Skeletal muscle tissue (tissue), 4 donors: ENCODE data around the gene MOCS3. TPM values are rescaled to one million over a fixed set of nuclear protein-coding genes. Genes with fewer than 3 reads are reported as not detected.

Source experiments
- H3K27ac ChIP-seq: one replicate; pipeline ENCODE4 v1.7.0; 2013; ENCODE audit warnings: mild to moderate bottlenecking, low read depth, low read length, inconsistent platforms
- H3K27me3 ChIP-seq, 3 donors: one replicate each; pipeline ENCODE4 v1.7.0; 2013; ENCODE audit warnings: low read length in 3 of 3; ENCODE audit not compliant: control insufficient read depth in 3 of 3, insufficient read depth in 3 of 3
- H3K36me3 ChIP-seq, 3 donors: one replicate each; pipeline ENCODE4 v1.7.0; 2013; ENCODE audit warnings: low read length in 3 of 3; ENCODE audit not compliant: control insufficient read depth in 3 of 3, insufficient read depth in 3 of 3
- H3K4me1 ChIP-seq, 3 donors: one replicate each; pipeline ENCODE4 v1.7.0; 2013; ENCODE audit warnings: low read length in 3 of 3, mild to moderate bottlenecking in 3 of 3; ENCODE audit not compliant: control insufficient read depth in 3 of 3, insufficient read depth in 3 of 3
- H3K4me3 ChIP-seq, 3 donors: one replicate each; pipeline ENCODE4 v1.7.0; 2013; ENCODE audit warnings: low read length in 3 of 3
- H3K9ac ChIP-seq, 3 donors: one replicate each; pipeline ENCODE4 v1.7.0; 2013; ENCODE audit warnings: low read length in 3 of 3, mild to moderate bottlenecking in 3 of 3, moderate library complexity in 2 of 3, low read depth in 1 of 3
- H3K9me3 ChIP-seq, 3 donors: one replicate each; pipeline ENCODE4 v1.7.0; 2013; ENCODE audit warnings: low read length in 3 of 3; ENCODE audit not compliant: control insufficient read depth in 3 of 3
- total RNA-seq: library from RNA; depleted of rRNA; stranded (reverse); fragments of >200 nt; gene quantifications from one replicate; pipeline ENCODE4 v1.2.3, GENCODE V29; 2014
- donor health status: Osteomylitis.

The MOCS3 gene
- total RNA-seq, 1 donor from 2014 or later = 6.8 TPM

DNA sequence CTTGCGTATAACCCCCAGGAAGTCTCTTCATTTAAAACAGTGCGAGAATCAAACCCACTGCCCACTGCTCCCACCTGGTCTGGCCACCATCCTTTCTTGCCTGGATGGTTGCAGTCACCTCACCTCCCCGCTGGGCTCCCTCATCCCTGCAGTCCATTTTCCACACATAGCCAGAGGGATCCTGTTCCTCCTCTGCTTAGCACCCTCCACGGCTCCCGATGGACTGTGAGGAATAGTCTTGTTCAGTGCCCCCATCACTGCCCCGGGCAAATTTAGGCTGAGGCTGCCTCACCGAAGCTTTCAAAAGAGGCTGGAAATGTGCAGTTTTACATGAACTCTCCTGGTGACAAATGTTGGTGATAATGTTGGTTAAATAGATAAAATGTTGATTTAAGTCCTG lies 46.6 kb downstream of the MOCS3 start:
- Histone ChIP-seq H3K9me3 (no peaks in the 10 kb centered on the region), H3K9ac (no peak overlapping the region), H3K36me3 (no peaks in the 10 kb centered on the region), H3K27me3 (peaks cover 20 to 26% (median 23%) of the 10 kb centered on the region in 3 donors), H3K4me3 (no peak overlapping the region), H3K4me1 (no peaks in the 10 kb centered on the region), H3K27ac (no peak overlapping the region)

DNA sequence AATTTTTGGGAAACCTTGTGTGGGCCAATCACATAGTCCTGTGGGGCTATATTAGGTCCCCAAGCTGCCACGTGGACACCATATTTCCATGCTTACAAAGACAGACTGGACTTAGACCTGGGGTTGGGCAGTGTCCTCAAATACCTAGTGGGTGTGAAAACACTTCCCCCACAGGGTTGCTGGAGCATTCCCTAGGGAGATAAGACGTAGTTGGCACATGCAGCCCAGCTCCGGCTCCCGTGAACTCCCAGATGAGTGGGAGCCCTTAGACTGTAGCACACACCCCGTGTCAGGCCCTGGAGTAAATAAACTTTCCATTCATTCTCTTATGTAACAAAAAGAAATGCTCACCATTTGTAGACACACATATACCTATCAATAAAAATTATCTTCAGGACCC lies 50.1 kb downstream of the MOCS3 start:
- no peak overlapping the region for H3K4me3 ChIP-seq
- H3K9me3 ChIP-seq = no peaks in the 10 kb centered on the region
- H3K4me1 ChIP-seq = no peaks in the 10 kb centered on the region
- no peak overlapping the region for H3K9ac ChIP-seq
- H3K27ac ChIP-seq = no peak overlapping the region
- H3K36me3 ChIP-seq = no peaks in the 10 kb centered on the region
- peaks cover 10 to 28% (median 14%) of the 10 kb centered on the region in 3 donors for H3K27me3 ChIP-seq

DNA sequence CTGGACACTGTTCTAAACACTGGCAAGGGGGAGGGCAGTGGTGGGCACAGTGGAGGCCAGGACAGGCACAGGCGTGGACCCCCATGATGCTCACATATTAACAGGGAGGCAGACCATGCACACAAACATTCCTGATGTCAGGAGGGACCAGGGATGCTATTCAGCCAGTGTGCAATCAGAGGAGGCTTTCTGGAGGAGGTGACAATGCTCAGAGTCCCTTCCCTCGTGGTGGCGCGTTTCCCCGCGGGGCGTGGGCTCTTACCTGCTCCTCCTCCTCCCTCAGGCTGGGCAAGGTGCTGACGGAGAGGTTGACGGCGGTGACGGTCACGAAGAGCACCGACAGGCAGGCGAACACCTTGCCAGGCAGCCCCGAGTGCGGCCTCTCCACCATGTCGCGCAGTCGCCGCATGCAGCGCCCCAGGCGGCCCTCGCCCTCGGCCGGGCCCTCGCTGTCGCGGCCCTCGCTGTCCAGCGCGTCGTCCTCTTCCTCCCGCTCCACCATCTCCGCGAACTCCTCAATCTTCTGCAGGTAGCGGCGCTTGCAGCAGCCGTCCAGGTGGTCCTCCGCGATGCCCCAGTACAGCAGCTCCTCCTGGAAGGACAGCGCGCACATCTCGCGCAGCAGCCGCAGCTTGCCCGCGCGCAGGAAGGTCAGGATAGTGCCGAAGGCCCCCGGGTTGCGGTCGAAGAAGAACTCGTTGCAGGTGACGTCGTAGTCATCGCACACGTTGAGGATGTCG lies 50.9 kb downstream of the MOCS3 start:
- no peaks in the 10 kb centered on the region for H3K4me1 ChIP-seq
- no peak overlapping the region for H3K4me3 ChIP-seq
- H3K36me3 ChIP-seq = no peaks in the 10 kb centered on the region
- peaks cover 10 to 26% (median 13%) of the 10 kb centered on the region in 3 donors for H3K27me3 ChIP-seq
- H3K27ac ChIP-seq = no peak overlapping the region
- H3K9ac ChIP-seq = no peak overlapping the region
- no peaks in the 10 kb centered on the region for H3K9me3 ChIP-seq

DNA sequence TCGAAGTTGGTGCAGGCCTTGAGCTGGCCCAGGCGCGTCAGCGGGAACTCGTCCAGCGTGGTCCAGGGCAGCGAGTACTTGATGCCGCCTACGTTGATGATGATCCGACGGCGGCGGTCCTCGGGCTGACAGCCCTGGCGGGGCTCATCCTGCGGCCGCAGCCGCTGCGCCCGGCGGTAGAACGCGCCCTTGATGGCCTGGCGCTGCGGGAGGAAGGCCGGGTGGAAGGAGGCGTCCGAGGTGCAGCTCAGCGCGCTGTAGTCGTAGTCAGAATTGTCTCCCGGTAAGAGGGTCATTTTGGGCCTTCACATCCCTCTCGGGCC lies 51.4 kb downstream of the MOCS3 start:
- H3K9me3 ChIP-seq = no peaks in the 10 kb centered on the region
- H3K4me3 ChIP-seq = no peak overlapping the region
- H3K4me1 ChIP-seq = no peaks in the 10 kb centered on the region
- H3K27me3 ChIP-seq = peaks cover 13 to 28% (median 14%) of the 10 kb centered on the region in 3 donors
- no peak overlapping the region for H3K27ac ChIP-seq
- H3K36me3 ChIP-seq = no peaks in the 10 kb centered on the region
- no peak overlapping the region for H3K9ac ChIP-seq

DNA sequence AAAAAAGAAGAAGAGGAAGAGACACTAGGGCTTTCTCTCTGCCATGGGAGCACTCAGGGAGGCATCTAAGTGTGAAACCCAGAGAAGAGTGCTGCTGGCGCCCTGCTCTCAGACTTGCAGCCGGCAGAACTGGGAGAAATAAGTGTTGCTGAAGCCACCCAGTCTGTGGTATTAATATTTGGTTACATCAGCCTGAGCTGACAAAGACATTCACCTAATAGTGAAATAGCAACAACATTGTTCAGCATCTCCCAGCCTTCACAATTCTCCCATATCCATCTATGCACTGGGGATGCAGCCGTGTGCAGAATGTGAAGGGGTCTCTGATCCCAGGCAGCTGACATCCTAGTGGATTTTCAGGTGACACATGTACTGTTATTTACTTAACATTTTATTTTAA lies 52.3 kb downstream of the MOCS3 start:
- no peak overlapping the region for H3K9ac ChIP-seq
- H3K4me1 ChIP-seq = no peaks in the 10 kb centered on the region
- H3K9me3 ChIP-seq = no peaks in the 10 kb centered on the region
- no peaks in the 10 kb centered on the region for H3K36me3 ChIP-seq
- no peak overlapping the region for H3K4me3 ChIP-seq
- H3K27me3 ChIP-seq = peaks cover 20 to 28% (median 21%) of the 10 kb centered on the region in 3 donors
- no peak overlapping the region for H3K27ac ChIP-seq

DNA sequence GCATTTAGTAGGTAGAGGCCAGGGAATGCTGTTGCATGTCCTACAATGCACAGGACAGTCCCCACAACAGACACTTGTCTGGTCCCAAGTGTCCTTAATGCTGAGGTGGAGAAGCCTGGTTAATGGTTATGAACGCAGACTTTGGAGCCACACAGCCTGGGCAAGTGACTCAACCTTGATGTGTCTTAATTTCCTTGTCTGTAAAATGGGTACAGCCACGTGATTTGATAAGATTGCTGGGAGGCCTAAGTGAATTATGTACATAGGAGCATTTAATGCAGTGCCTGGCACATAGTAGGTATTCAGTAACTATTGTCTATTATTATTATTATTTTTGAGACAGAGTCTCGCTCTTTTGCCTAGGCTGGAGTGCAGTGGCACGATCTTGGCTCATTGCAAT lies 52.9 kb downstream of the MOCS3 start:
- H3K27me3 ChIP-seq = peaks cover 20 to 28% (median 21%) of the 10 kb centered on the region in 3 donors
- H3K4me3 ChIP-seq = no peak overlapping the region
- H3K4me1 ChIP-seq = no peaks in the 10 kb centered on the region
- H3K9ac ChIP-seq = no peak overlapping the region
- no peaks in the 10 kb centered on the region for H3K9me3 ChIP-seq
- no peaks in the 10 kb centered on the region for H3K36me3 ChIP-seq
- H3K27ac ChIP-seq = no peak overlapping the region

DNA sequence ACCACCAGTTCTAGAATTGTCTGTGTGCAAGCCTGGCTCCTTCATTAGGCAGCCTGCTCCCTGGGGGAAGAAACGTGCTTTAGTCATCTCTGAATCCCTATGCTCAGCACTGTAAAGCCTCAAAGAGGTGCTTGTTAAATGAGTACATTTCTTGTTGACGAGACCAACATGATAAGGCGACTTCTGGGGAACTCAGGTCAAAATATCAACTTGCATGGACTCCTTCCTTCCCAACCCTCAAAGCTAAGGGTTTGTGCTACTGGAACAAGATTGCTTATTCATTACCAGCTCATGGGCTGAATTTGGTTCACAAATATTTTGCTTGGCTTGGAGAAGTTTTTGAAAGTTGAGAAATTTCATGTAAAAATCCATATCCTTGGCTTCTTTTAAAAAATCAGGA lies 53.7 kb downstream of the MOCS3 start:
- Histone ChIP-seq H3K36me3 (no peaks in the 10 kb centered on the region), H3K4me3 (no peak overlapping the region), H3K27ac (no peak overlapping the region), H3K9me3 (no peaks in the 10 kb centered on the region), H3K9ac (no peak overlapping the region), H3K27me3 (peaks cover 20 to 28% (median 21%) of the 10 kb centered on the region in 3 donors), H3K4me1 (no peaks in the 10 kb centered on the region)

Other genes with a start within 250 kb of the MOCS3 start
- gene PARD6B, start 227.2 kb upstream of the MOCS3 start, total RNA-seq = 0.52 TPM
- gene BCAS4, start 163.8 kb upstream of the MOCS3 start, total RNA-seq = 1.0 TPM
- gene ADNP, start 27.4 kb upstream of the MOCS3 start, total RNA-seq = 41.8 TPM
- gene DPM1, start 286 bp upstream of the MOCS3 start, total RNA-seq = 40.2 TPM
- gene KCNG1, start 64.3 kb downstream of the MOCS3 start, total RNA-seq = 0.52 TPM